WERI-Rb-1 (cell line): ENCODE results near the gene SLC26A4.

Experiments used
- DNase-seq: peaks from one replicate; pipeline ENCODE4 v3.0.0-alpha.2; 2020
- H3K27ac ChIP-seq: fragments of 250-450 bp; sonication (Bioruptor Pico); 2 replicates; pipeline ENCODE4 v1.5.1; 2020; ENCODE audit warnings: mild to moderate bottlenecking, moderate library complexity
- H3K27me3 ChIP-seq: fragments of 250-450 bp; sonication (Bioruptor Pico); 2 replicates; pipeline ENCODE4 v1.5.1; 2021; ENCODE audit warnings: mild to moderate bottlenecking, low read depth, moderate library complexity; ENCODE audit not compliant: insufficient read depth, severe bottlenecking
- H3K36me3 ChIP-seq: fragments of 250-450 bp; sonication (Bioruptor Pico); 2 replicates; pipeline ENCODE4 v1.5.1; 2020; ENCODE audit warnings: mild to moderate bottlenecking, moderate library complexity
- H3K4me3 ChIP-seq: 2 replicates; pipeline ENCODE4 v1.5.1; 2011; ENCODE audit warnings: low read depth, mild to moderate bottlenecking, control low read depth, low read length
- H3K9me3 ChIP-seq: fragments of 250-450 bp; sonication (Bioruptor Pico); 2 replicates; pipeline ENCODE4 v1.5.1; 2021; ENCODE audit warnings: mild to moderate bottlenecking, moderate library complexity; ENCODE audit not compliant: severe bottlenecking
- TF ChIP-seq, protein P1 (sequence below): IDR thresholded peaks from 2 replicates; pipeline ENCODE4 v1.5.1; 2011; ENCODE audit warnings: low read depth, mild to moderate bottlenecking, control low read depth, inconsistent platforms, low read length

Gene SLC26A4

DNA sequence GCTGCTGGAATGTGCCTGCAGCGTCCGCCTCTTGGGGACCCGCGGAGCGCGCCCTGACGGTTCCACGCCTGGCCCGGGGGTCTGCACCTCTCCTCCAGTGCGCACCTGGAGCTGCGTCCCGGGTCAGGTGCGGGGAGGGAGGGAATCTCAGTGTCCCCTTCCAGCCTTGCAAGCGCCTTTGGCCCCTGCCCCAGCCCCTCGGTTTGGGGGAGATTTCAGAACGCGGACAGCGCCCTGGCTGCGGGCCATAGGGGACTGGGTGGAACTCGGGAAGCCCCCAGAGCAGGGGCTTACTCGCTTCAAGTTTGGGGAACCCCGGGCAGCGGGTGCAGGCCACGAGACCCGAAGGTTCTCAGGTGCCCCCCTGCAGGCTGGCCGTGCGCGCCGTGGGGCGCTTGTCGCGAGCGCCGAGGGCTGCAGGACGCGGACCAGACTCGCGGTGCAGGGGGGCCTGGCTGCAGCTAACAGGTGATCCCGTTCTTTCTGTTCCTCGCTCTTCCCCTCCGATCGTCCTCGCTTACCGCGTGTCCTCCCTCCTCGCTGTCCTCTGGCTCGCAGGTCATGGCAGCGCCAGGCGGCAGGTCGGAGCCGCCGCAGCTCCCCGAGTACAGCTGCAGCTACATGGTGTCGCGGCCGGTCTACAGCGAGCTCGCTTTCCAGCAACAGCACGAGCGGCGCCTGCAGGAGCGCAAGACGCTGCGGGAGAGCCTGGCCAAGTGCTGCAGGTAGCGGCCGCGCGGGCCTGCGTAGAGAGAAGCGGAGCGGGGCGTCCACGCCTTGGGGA, 645 bp downstream of the SLC26A4 start:
- TF ChIP-seq, protein P1, sequence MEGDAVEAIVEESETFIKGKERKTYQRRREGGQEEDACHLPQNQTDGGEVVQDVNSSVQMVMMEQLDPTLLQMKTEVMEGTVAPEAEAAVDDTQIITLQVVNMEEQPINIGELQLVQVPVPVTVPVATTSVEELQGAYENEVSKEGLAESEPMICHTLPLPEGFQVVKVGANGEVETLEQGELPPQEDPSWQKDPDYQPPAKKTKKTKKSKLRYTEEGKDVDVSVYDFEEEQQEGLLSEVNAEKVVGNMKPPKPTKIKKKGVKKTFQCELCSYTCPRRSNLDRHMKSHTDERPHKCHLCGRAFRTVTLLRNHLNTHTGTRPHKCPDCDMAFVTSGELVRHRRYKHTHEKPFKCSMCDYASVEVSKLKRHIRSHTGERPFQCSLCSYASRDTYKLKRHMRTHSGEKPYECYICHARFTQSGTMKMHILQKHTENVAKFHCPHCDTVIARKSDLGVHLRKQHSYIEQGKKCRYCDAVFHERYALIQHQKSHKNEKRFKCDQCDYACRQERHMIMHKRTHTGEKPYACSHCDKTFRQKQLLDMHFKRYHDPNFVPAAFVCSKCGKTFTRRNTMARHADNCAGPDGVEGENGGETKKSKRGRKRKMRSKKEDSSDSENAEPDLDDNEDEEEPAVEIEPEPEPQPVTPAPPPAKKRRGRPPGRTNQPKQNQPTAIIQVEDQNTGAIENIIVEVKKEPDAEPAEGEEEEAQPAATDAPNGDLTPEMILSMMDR, result peak; percentile 55
- Histone ChIP-seq H3K36me3 (no peaks in the 10 kb centered on the region), H3K27me3 (no peaks in the 10 kb centered on the region), H3K4me3 (peak overlapping the region; percentile 59), H3K9me3 (no peaks in the 10 kb centered on the region), H3K27ac (no peak overlapping the region)
- peak; percentile 78 for DNase-seq

DNA sequence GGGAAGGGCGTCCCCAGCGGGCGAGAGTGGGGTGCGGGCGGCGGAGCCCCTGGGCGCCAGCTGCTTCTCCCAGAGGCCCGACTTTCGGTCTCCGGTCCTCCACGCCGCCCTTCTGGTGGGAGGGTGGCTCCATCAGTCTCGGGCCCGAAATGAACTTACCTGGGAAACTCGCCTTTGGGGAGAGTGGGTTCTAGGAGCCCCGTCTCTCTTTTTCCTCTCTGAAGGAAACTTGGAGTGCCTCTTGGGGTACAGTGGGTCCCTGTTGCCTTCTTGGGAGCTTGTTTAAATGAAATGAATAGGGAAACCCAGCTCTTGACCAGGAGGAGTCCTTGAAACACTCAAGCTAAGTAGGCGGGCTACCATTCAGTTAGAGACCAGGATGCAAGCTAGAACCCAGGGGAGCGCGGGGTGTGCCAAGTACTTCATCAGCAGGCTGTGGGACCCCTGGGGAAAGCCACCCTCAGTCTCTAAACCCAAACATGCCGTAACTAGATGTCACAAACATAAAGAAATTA, 1.3 kb downstream of the SLC26A4 start:
- DNase-seq, result no peak
- Histone ChIP-seq H3K27ac (no peak overlapping the region), H3K27me3 (no peaks in the 10 kb centered on the region), H3K4me3 (peak overlapping the region; percentile 59), H3K36me3 (no peaks in the 10 kb centered on the region), H3K9me3 (no peaks in the 10 kb centered on the region)
- TF ChIP-seq, protein P1, result no peak

DNA sequence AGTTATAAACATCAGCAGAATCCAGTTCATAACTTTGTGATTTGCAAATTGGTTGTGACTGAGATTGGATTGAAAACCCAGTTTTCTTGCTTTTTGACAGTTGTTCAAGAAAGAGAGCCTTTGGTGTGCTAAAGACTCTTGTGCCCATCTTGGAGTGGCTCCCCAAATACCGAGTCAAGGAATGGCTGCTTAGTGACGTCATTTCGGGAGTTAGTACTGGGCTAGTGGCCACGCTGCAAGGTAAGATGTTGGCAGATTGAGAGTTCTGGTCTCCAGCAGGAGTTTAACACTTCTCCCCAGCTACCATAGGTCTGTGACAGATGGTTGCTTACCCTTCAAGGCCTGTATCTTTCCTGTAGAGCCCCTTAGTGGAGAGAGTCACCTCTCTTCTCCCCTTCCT, 2.6 kb downstream of the SLC26A4 start:
- DNase-seq, result no peak
- Histone ChIP-seq H3K4me3 (no peak overlapping the region), H3K27ac (no peak overlapping the region), H3K27me3 (no peaks in the 10 kb centered on the region), H3K9me3 (no peaks in the 10 kb centered on the region), H3K36me3 (no peaks in the 10 kb centered on the region)
- TF ChIP-seq, protein P1, result no peak

GRCh38 chr7:107666790-107667189, 6.2 kb downstream of the SLC26A4 start:
- Histone ChIP-seq H3K4me3 (no peak overlapping the region), H3K36me3 (no peaks in the 10 kb centered on the region), H3K27me3 (no peaks in the 10 kb centered on the region), H3K9me3 (no peaks in the 10 kb centered on the region), H3K27ac (no peak overlapping the region)
- TF ChIP-seq, protein P1, result no peak
- DNase-seq, result no peak

DNA sequence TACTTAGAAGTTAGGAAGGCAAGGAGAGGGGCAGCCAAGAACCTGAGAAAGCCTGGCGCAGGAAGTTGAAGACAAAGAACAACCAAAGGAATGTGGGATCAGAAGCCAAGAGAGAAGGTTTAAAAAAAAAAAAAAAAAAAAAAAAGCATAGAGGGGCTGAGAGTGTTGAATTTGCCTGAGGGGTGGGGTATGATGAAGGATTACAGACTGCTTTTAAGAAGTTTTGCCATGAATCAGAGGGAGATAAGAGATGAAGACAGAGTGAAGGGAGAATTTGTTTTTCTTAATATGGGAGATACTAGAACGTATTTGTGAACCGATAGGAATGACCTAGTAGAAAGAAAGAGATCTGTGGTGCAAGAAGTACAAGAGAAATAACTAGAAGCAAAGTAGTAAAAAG, 6.7 kb downstream of the SLC26A4 start:
- no peaks in the 10 kb centered on the region for H3K9me3 ChIP-seq
- DNase-seq, result no peak
- no peaks in the 10 kb centered on the region for H3K27me3 ChIP-seq
- TF ChIP-seq, protein P1, result no peak
- H3K4me3 ChIP-seq, result no peak overlapping the region
- H3K36me3 ChIP-seq, result no peaks in the 10 kb centered on the region
- H3K27ac ChIP-seq, result no peak overlapping the region

- H3K27ac ChIP-seq, result no peak overlapping the region
- no peaks in the 10 kb centered on the region for H3K36me3 ChIP-seq
- no peaks in the 10 kb centered on the region for H3K9me3 ChIP-seq
- DNase-seq, result no peak
- H3K4me3 ChIP-seq, result no peak overlapping the region
- TF ChIP-seq, protein P1, result no peak
- H3K27me3 ChIP-seq, result no peaks in the 10 kb centered on the region
Observed at GRCh38 chr7:107668296-107668695, 7.7 kb downstream of the SLC26A4 start.
